Jurkat, Clone E6-1 (cell line): ENCODE results near the gene PHGDH.
"Not testable (repeated sequence)": the region's sequence is repeated elsewhere in the genome, so short reads cannot be mapped to it uniquely, and the experiment has no call there.

ENCODE experiments used
- DNase-seq: peaks from one replicate; pipeline ENCODE4 v3.0.0-alpha.2; 2011; ENCODE audit warnings: low read depth, low spot score
- H3K4me3 ChIP-seq: 2 replicates; pipeline ENCODE4 v1.5.1; 2011; ENCODE audit warnings: mild to moderate bottlenecking, low read length, control low read depth, moderate library complexity

PHGDH gene

DNA sequence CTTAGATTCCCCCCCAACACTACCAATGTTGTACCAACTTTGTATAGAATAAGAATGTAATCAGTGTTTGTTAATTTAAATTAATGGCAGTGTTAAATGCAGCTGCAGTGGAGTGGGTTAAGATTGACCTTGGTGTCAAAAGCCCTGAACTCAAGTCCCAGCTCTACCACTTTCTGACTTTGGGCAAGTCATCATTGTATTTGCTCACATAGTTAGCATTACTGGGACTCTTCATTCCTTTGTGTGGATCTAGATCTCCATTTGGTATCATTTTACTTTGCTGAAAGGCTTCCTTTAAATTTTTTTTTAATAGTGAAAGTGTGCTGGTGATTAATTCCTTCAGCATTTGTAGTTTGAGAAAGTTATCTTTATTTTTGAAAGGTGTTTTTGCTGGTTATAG lies 22.2 kb upstream of the PHGDH start:
- DNase-seq = no peak
- H3K4me3 ChIP-seq = no peak overlapping the region

DNA sequence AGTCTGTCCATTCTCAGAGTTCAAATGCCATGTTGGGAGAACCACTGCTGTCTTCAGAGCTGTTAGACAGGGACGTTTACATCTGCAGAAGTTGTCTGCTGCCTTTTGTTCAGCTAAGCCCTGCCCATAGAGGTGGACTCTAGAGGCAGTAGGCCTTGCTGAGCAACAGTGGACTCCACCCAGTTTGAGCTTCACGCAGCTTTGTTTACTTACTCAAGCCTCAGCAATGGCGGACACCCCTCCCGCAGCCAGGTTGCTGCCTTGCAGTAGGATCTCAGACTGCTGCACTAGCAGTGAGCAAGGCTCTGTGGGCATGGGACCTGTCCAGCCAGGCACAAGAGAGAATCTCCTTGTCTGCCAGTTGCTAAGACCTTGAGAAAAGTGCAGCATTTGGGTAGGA lies 14.9 kb upstream of the PHGDH start:
- H3K4me3 ChIP-seq, DNase-seq: not testable (repeated sequence)

DNA sequence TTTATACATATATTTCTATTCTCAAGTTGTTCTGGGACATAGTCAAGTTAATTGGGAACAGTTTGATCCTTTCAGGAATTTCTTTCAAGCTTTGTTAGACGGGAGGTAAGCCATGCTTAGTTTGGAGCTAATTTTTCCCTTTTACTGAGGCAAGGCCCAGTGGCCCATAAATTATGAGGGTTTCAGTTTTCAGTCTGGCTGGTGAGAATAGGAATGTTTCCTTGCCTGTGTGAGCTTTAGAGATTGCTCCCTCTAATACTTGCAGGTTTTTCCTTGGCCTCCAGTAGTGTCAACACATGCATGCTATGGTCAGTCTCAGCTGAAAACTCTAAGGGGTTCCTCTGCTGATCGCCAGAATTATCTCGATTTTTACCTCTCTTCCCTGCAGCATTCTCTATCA lies 14.1 kb upstream of the PHGDH start:
- no peak overlapping the region for H3K4me3 ChIP-seq
- no peak for DNase-seq

DNA sequence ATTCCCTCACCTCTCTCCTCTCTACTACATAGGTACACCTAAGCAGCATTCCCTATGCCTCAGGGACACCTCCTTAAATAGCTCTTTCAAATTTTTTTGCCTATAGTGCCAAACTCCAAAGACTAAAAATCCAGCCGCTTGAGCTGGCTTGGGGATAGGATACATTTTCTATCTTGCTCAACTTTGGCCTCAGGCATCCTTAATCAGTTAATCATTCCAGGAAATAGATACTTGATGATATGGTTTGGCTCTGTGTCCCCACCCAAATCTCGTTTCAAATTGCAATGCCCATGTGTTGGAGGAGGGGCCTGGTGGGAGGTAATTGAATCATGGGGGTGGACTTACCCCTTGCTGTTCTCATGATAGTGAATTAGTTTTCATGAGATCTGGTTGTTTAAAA lies 11.4 kb upstream of the PHGDH start:
- DNase-seq = no peak
- H3K4me3 ChIP-seq = no peak overlapping the region

DNA sequence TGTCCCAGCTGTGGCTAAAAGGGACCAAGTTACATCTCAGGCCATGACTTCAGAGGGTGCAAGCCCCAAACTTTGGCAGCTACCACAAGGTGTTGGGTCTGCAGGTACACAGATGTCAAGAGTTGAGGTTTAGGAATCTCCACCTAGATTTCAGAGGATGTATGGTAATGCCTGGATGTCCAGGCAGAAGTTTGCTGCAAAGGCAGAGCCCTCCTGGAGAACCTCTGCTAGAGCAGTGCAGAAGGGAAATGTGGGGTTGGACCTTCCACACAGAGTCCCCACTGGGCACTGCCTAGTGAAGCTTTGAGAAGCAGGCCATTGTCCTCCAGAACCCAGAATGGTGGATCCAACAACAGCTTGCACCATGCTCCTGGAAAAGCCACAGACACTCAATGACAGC lies 10.1 kb upstream of the PHGDH start:
- no peak for DNase-seq
- no peak overlapping the region for H3K4me3 ChIP-seq

DNA sequence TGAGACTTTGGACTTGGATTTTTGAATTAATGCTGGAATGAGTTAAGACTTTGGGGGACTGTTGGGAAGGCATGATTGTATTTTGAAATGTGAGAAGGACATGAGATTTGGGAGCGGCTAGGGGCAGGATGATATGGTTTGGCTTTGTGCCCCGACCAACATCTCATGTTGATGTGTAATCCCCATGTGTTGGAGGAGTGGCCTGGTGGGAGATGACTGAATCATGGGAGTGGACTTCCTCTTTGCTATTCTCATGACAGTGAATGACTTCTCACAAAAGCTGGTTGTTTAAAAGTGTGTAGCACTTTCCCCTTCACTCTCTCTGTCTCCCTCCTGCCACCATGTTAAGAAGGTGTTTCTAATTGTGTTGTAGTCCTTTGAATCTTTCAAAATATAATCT lies 9.3 kb upstream of the PHGDH start:
- DNase-seq = no peak
- no peak overlapping the region for H3K4me3 ChIP-seq

DNA sequence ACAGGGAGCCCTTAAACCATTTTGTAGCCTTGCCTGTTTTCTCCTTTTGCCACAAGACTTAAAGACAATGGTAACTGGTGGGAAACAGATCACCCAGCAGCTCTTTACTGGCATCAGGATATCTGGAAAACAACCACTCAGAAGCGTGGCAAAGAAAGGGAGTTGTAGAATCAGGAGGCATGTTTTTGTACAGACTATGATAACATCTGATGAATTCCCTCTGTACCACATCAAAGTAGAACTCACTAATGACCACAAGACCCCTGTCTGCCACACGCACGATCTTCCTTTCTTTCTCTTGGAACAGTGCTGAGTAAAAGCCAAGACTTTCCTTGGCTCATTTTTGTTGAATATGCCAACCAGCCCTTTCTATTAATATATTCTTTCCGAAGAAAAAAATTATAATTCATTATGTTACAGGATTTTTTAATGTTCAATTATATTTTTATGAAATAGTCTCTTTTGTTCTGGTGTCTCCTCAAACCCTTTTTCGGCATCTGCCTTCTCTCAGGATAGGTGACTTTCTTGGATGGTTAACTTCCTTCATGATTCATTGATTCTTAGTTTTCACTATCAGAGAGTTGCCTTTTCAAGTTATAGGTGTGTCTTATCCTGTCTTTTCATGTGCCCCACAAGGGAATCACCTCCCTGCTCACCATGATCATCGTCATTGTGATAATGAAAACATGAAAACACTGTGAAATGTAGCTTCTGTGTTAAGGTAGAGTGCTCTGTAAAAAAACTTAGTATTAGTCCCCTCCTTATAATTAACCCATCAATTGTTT lies 7.9 kb upstream of the PHGDH start:
- H3K4me3 ChIP-seq = no peak overlapping the region
- DNase-seq = no peak

DNA sequence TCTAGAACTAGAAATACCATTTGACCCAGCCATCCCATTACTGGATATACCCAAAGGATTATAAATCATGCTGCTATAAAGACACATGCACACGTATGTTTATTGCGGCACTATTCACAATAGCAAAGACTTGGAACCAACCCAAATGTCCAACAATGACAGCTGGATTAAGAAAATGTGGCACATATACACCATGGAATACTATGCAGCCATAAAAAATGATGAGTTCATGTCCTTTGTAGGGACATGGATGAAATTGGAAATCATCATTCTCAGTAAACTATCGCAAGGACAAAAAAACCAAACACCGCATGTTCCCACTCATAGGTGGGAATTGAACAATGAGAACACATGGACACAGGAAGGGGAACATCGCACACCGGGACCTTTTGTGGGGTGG lies 5.1 kb upstream of the PHGDH start:
- H3K4me3 ChIP-seq, DNase-seq: not testable (repeated sequence)

DNA sequence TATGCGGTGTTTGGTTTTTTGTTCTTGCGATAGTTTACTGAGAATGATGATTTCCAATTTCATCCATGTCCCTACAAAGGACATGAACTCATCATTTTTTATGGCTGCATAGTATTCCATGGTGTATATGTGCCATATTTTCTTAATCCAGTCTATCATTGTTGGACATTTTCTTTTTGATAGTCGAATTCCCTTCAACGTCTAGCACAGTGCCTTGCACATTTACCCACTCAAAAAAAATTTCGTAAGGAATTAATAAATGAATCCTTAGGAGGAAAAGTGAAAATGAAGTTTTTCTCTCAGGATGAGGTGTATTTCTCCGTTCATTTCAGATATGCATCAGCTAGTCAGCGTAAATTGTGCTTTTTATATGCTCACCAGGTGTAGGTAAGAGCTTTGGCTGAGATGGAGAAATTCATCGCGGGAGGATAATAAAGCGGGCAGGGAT lies 354 bp upstream of the PHGDH start:
- peak overlapping the region; percentile 88 for H3K4me3 ChIP-seq
- DNase-seq = not testable (repeated sequence)

DNA sequence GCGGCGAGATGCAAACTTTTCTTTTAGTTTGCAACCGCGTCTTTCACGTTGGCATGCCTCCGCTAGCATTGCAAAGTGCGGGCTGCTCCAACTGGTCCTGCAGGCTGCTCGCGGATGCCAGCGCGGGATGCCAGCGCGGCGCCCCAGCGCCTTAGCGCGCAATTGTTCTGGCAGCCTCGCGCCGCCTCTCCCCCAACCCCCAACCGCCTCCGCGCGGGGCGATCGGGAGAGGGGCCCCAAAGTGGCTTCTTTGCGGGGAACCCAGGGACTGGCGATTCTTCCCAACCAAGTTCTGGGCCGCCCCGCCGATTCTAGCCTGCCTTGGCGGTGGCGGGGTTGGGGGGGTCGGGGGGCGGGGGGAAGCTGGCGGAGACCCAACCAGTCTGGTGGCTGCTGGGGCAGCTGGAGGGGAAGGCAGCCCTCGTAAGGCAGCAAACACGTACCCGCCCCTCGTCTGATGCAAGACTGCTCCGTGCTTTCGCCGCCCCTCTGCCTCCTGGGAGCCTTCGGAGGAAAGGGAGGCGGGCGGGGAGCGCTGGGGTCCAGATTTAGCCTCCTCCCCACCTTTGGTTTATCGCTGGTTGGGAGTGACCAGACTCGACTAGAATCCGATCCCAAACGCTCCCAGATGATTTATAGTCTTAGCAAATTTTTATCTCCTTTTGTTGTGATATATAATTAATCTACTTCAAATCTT lies 756 bp downstream of the PHGDH start:
- DNase-seq = peak; percentile 60

DNA sequence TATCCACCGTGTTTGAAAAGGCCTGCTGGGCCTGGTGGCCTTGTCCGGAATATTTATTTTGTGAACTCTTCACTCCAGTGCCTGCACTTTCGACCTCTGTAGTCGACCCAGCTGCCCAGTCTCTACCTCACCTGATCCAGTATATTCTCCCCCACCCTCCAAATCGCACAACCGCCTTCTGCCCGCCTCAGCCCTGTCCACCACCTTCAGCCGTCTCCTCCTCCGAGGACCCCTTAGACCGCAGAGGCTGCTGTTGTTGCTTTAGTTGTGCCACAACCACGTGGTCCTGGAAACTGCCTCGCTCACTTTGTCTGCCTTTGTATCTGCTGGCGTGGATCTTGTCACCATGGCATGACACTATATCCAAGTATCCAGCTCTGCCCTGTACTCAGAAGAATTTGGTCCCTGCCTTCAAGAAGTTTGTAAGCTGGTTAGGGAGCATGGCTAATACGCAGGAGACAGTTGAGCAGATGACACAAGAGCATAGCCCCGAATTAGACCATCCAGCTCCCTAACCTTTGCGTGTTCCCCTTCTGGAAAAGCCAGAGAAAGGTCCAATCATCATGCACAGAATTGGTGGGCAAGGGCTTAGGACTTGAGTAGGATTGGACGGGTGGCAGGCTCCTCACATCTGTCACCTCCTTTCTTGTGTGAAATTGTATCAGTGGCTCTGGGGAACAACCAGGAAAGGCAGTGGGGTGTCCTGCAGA lies 1.5 kb downstream of the PHGDH start:
- peak overlapping the region; percentile 88 for H3K4me3 ChIP-seq
- DNase-seq = no peak

More for the DNA sequence above, 756 bp downstream of the PHGDH start:
- H3K4me3 ChIP-seq = peak overlapping the region; percentile 88

DNA sequence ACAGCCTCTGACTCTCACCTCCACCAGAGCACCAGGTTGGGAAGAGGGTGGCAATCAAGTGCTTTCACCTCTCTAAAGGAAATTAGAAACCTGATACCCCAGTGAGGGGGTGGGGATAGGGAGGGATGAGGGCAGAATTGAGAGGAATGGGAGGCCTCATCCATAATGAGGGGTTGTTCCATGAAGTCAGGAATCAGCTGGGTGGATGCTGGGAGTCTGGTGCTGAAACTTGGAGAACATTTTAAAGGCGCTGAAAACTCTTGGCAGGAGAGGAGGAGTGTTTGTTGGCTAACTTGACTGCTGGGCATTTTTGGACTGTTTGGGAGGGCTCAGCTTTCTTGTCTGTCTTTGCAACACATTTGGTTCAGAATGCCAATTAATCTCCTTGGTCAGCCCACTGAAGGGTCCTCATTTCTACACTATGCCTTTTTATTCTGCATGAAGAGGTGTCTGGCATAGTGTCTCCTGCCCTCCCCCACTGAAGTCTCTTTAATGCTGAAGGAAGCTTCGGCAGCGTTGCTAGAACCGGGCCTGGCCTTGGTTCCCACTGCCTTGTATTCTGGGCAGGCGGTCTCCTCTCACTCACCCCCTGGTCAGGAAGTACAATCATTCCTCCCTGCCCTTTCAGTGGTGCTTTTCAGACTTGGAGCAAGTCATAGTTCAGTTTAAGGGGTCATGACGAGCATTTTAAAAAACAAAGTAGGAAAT lies 2.2 kb downstream of the PHGDH start:
- H3K4me3 ChIP-seq = no peak overlapping the region

DNA sequence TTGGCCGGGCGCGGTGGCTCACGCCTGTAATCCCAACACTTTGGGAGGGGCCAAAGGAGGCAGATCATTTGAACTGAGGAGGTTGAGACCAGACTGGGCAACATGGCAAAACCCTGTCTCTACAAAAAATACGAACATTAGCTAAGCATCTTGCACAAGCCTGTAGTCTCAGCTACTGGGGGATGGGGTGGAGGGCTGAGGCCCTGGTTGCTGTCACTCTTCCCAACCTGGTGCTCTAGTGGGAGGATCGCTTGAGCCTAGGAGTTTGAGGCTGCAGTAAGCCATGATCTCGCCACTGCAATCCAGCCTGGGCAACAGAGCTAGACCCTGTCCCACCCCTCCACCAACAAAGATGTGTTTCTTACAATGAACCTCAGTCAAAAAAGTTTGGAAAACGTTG lies 2.8 kb downstream of the PHGDH start:
- DNase-seq = no peak
- H3K4me3 ChIP-seq = no peak overlapping the region

More for the DNA sequence above, 2.2 kb downstream of the PHGDH start:
- no peak for DNase-seq

DNA sequence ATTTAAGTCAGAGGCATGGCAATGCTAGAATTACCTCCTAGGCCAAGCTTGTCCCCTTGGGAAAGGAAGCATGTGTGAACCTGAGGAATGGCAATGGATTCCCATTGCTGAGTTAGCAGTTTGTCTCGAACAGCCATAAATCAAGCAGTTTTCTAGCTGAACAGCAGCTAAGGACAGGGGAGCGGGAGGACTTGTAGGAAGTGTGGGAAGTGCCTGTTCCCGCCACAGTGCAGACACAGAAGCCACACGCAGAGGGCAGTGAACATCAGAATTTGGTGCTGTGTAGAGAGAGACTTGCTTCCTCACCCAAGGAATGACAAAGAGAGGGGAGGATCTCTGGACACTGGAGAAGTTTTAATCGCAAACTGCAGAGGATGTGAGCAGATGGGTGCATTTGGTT lies 3.8 kb downstream of the PHGDH start:
- no peak overlapping the region for H3K4me3 ChIP-seq
- DNase-seq = peak; percentile 26

DNA sequence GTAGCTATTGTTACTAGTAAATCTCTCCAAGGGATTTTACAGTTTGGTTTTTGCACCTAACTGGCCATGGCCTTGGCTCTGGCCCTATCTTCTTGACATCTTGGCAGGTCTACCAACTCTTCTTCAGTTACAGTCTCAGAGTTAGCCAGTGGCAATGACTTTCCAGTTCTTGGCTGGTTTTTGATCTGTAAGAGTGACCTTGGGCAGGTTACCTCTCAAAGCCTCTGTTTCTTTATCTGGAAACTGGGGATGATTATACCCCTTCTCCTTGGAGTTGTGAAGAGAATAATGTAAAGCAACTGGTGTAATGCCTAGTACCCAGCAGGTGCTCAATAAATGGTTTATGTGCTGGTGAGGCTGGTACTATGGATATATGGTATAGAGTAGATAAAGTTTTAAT lies 6.7 kb downstream of the PHGDH start:
- no peak for DNase-seq
- H3K4me3 ChIP-seq = no peak overlapping the region

DNA sequence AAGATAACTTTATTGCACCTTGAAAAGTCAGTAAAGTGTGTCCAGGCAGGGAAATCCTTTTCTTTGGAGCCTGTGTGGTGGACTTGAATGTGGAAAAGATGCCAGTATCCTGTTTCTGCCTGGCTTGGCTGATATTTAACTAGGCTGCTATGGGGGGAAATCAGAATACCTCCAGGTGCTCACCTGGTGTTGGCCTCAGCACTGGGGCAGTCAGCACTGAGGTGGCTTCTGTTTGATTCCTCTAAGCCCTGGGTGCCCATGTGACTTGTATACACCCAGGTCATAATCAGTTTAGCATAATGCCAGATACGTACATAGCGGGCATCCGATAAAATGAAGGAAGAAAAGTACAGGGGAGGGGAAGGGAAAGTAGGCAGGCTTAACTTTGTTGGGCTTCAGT lies 7.2 kb downstream of the PHGDH start:
- DNase-seq = no peak
- no peak overlapping the region for H3K4me3 ChIP-seq

DNA sequence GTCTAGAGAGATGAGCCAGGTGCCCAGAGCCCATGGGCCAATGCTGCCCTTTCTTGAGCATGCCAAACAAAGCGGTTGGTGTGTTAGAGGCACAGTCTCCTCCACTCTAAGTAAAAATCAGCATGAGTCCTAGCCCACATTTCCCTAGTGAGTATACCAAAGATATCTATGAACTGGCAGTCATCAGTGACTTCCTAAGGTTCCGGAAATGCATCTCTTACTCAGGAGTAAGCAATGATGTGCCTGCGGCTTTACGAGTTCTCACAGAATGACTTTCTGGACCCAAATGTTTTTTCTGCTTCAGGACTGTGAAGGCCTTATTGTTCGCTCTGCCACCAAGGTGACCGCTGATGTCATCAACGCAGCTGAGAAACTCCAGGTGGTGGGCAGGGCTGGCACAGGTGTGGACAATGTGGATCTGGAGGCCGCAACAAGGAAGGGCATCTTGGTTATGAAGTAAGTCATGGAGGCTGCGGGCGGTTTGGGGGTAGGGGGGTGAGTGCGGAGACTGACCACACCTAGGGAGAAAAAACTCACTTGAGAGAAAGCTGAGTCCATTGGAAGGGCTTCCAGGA lies 9.2 kb downstream of the PHGDH start:
- no peak overlapping the region for H3K4me3 ChIP-seq
- DNase-seq = no peak

DNA sequence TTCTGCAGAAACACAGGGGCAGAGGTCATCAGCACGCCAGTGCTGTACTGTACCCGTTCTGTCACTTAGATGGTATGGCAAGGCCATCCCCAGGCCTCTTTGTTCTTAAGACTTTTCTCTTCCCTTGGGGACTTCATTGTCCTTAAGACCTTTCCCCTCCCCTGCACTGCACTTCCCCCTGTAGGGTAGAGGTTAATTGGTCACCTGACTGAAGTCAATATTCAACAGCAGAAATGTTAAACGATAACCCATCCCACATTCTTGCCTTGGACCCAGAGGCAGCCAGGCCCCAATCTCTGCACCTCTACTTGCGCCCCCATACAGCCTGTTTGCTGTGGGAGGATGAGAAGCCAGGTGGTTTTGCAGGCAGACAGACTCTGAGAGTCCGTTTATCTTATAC lies 10.2 kb downstream of the PHGDH start:
- no peak for DNase-seq
- H3K4me3 ChIP-seq = no peak overlapping the region

DNA sequence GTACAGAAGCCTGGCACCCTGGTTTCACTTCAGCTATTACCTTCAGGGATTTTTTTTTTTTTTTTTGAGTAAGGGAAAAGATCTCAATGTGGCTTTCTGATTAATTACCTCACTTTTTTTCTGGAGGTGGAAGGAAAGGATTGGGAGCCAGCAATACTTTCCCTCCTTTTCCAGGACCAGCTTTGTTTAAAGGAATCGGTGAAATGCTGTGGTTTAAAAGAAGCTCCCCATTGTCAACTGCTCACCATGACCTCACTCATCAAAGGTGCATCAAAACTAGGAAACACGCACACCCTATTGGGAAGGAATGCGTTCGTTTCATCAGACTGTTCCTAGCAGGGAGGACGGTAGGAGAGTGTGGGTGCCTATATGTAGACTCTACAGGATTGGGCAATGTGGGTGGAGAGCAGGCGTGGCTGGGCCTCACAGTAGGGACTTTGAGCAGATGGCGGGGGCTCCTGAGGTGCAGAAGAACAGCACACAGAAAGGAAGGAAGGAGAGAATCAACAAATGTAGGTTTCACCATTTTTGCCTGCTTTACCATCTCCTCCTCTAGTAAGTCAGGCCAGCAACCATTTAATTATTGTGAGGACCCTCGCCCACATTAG lies 13.0 kb downstream of the PHGDH start:
- no peak for DNase-seq
- H3K4me3 ChIP-seq = no peak overlapping the region
